Stimulated activated naive CD8-positive, alpha-beta T cell treated with anti-CD3 and anti-CD28 coated beads, Interleukin-15, Interleukin-2, amounts not matched to agents 100 ng/mL and 50 ng/mL, for 24 hours (primary cell): Measurements from ENCODE around the gene CAPN10.

Experiments
- H3K27ac Mint-ChIP-seq: one replicate; pipeline ENCODE4 v1.8.0; 2021; ENCODE audit warnings: mild to moderate bottlenecking, mixed read lengths
- H3K27me3 Mint-ChIP-seq: one replicate; pipeline ENCODE4 v1.8.0; 2021; ENCODE audit warnings: mixed read lengths
- H3K36me3 Mint-ChIP-seq: one replicate; pipeline ENCODE4 v1.8.0; 2021; ENCODE audit warnings: low read depth, mixed read lengths
- H3K4me1 Mint-ChIP-seq: one replicate; pipeline ENCODE4 v1.8.0; 2021; ENCODE audit warnings: low read depth, mixed read lengths
- H3K4me3 Mint-ChIP-seq: one replicate; pipeline ENCODE4 v1.8.0; 2021; ENCODE audit warnings: mild to moderate bottlenecking, mixed read lengths
- H3K9me3 Mint-ChIP-seq: one replicate; pipeline ENCODE4 v1.8.0; 2021; ENCODE audit warnings: mixed read lengths

The CAPN10 gene

GRCh38 chr2:240635121-240635997 lies 48.8 kb downstream of the CAPN10 start:
- no peak overlapping the region for H3K27ac Mint-ChIP-seq
- no peak overlapping the region for H3K4me3 Mint-ChIP-seq
- H3K36me3 Mint-ChIP-seq: peaks cover 8% of the 10 kb centered on the region
- no peaks in the 10 kb centered on the region for H3K4me1 Mint-ChIP-seq
- peaks cover 21% of the 10 kb centered on the region for H3K9me3 Mint-ChIP-seq
- no peaks in the 10 kb centered on the region for H3K27me3 Mint-ChIP-seq

GRCh38 chr2:240635998-240636547 lies 49.5 kb downstream of the CAPN10 start:
- peaks cover 8% of the 10 kb centered on the region for H3K36me3 Mint-ChIP-seq
- H3K27me3 Mint-ChIP-seq: no peaks in the 10 kb centered on the region
- no peak overlapping the region for H3K27ac Mint-ChIP-seq
- no peaks in the 10 kb centered on the region for H3K4me1 Mint-ChIP-seq
- H3K4me3 Mint-ChIP-seq: no peak overlapping the region
- H3K9me3 Mint-ChIP-seq: peaks cover 21% of the 10 kb centered on the region

GRCh38 chr2:240636563-240637115 lies 50.1 kb downstream of the CAPN10 start:
- no peak overlapping the region for H3K4me3 Mint-ChIP-seq
- peaks cover 21% of the 10 kb centered on the region for H3K9me3 Mint-ChIP-seq
- peaks cover 8% of the 10 kb centered on the region for H3K36me3 Mint-ChIP-seq
- no peaks in the 10 kb centered on the region for H3K27me3 Mint-ChIP-seq
- H3K27ac Mint-ChIP-seq: no peak overlapping the region
- H3K4me1 Mint-ChIP-seq: no peaks in the 10 kb centered on the region

GRCh38 chr2:240637116-240637900 lies 50.8 kb downstream of the CAPN10 start:
- Mint-ChIP-seq H3K27me3 (no peaks in the 10 kb centered on the region), H3K36me3 (peaks cover 8% of the 10 kb centered on the region), H3K9me3 (peaks cover 21% of the 10 kb centered on the region), H3K4me3 (no peak overlapping the region), H3K4me1 (no peaks in the 10 kb centered on the region), H3K27ac (no peak overlapping the region)

- Mint-ChIP-seq H3K4me3 (no peak overlapping the region), H3K27me3 (no peaks in the 10 kb centered on the region), H3K9me3 (peaks cover 18% of the 10 kb centered on the region), H3K4me1 (no peaks in the 10 kb centered on the region), H3K36me3 (peaks cover 7% of the 10 kb centered on the region), H3K27ac (no peak overlapping the region)
Measured at GRCh38 chr2:240637901-240638345, 51.4 kb downstream of the CAPN10 start.

GRCh38 chr2:240638512-240639160 lies 52.1 kb downstream of the CAPN10 start:
- H3K36me3 Mint-ChIP-seq: peaks cover under 1% of the 10 kb centered on the region
- no peaks in the 10 kb centered on the region for H3K27me3 Mint-ChIP-seq
- H3K9me3 Mint-ChIP-seq: peaks cover 11% of the 10 kb centered on the region
- no peaks in the 10 kb centered on the region for H3K4me1 Mint-ChIP-seq
- no peak overlapping the region for H3K4me3 Mint-ChIP-seq
- H3K27ac Mint-ChIP-seq: no peak overlapping the region

- Mint-ChIP-seq H3K36me3 (no peaks in the 10 kb centered on the region), H3K4me3 (no peak overlapping the region)
Measured at GRCh38 chr2:240639566-240639965, 53.0 kb downstream of the CAPN10 start.

GRCh38 chr2:240640939-240641338 lies 54.4 kb downstream of the CAPN10 start:
- H3K4me1 Mint-ChIP-seq: no peaks in the 10 kb centered on the region
- no peak overlapping the region for H3K27ac Mint-ChIP-seq
- no peaks in the 10 kb centered on the region for H3K9me3 Mint-ChIP-seq
- no peak overlapping the region for H3K4me3 Mint-ChIP-seq
- H3K36me3 Mint-ChIP-seq: no peaks in the 10 kb centered on the region
- H3K27me3 Mint-ChIP-seq: no peaks in the 10 kb centered on the region

More at GRCh38 chr2:240639566-240639965, 53.0 kb downstream of the CAPN10 start:
- H3K27ac Mint-ChIP-seq: no peak overlapping the region
- no peaks in the 10 kb centered on the region for H3K27me3 Mint-ChIP-seq
- no peaks in the 10 kb centered on the region for H3K4me1 Mint-ChIP-seq
- peaks cover 4% of the 10 kb centered on the region for H3K9me3 Mint-ChIP-seq

- no peaks in the 10 kb centered on the region for H3K4me1 Mint-ChIP-seq
- H3K9me3 Mint-ChIP-seq: no peaks in the 10 kb centered on the region
- H3K27ac Mint-ChIP-seq: no peak overlapping the region
- H3K27me3 Mint-ChIP-seq: no peaks in the 10 kb centered on the region
- H3K4me3 Mint-ChIP-seq: no peak overlapping the region
- no peaks in the 10 kb centered on the region for H3K36me3 Mint-ChIP-seq
Measured at GRCh38 chr2:240642061-240642805, 55.7 kb downstream of the CAPN10 start.

- H3K4me1 Mint-ChIP-seq: no peaks in the 10 kb centered on the region
- H3K27me3 Mint-ChIP-seq: peaks cover 4% of the 10 kb centered on the region
- no peak overlapping the region for H3K27ac Mint-ChIP-seq
- H3K4me3 Mint-ChIP-seq: no peak overlapping the region
- H3K9me3 Mint-ChIP-seq: no peaks in the 10 kb centered on the region
- H3K36me3 Mint-ChIP-seq: no peaks in the 10 kb centered on the region
Measured at GRCh38 chr2:240642806-240643092, 56.2 kb downstream of the CAPN10 start.

- H3K36me3 Mint-ChIP-seq: no peaks in the 10 kb centered on the region
- peaks cover 7% of the 10 kb centered on the region for H3K27me3 Mint-ChIP-seq
- no peak overlapping the region for H3K4me3 Mint-ChIP-seq
- no peaks in the 10 kb centered on the region for H3K9me3 Mint-ChIP-seq
- no peak overlapping the region for H3K27ac Mint-ChIP-seq
- H3K4me1 Mint-ChIP-seq: no peaks in the 10 kb centered on the region
Measured at GRCh38 chr2:240643093-240643810, 56.7 kb downstream of the CAPN10 start.

- peaks cover 7% of the 10 kb centered on the region for H3K27me3 Mint-ChIP-seq
- H3K4me1 Mint-ChIP-seq: no peaks in the 10 kb centered on the region
- H3K9me3 Mint-ChIP-seq: no peaks in the 10 kb centered on the region
- H3K27ac Mint-ChIP-seq: no peak overlapping the region
- no peaks in the 10 kb centered on the region for H3K36me3 Mint-ChIP-seq
- no peak overlapping the region for H3K4me3 Mint-ChIP-seq
Measured at GRCh38 chr2:240643811-240644150, 57.2 kb downstream of the CAPN10 start.

GRCh38 chr2:240644171-240644651 lies 57.7 kb downstream of the CAPN10 start:
- H3K27me3 Mint-ChIP-seq: peaks cover 9% of the 10 kb centered on the region
- no peaks in the 10 kb centered on the region for H3K36me3 Mint-ChIP-seq
- H3K4me1 Mint-ChIP-seq: no peaks in the 10 kb centered on the region
- no peak overlapping the region for H3K27ac Mint-ChIP-seq
- no peaks in the 10 kb centered on the region for H3K9me3 Mint-ChIP-seq
- H3K4me3 Mint-ChIP-seq: no peak overlapping the region
